ENCODE measurements around the gene WDR59.

WDR59 gene

DNA sequence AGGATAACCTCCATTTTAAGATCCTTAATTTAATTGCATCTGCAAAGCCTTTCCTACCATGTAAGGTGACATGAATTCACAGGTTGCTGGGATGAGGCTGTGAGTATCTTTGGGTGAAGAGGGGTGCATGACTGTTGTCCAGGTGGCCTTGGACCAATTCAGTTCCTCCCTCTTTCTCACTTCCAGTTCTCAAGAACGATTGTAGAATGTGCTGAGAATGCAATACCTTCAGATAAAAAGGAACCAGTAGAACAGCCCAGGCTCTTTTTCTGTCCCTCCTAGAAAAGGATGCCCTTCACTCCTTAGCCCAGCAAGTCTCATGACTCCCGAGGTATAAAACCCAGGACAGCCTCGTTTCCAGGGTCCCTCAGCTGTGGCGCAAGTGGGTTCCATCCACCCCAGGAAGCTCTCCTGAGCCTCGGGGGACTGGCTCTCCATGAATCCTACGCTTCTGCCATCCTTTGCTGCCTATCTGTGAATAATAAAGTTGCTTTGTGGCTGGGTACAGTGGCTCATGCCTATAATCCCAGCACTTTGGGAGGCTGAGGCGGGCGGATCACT lies 148.7 kb downstream of the WDR59 start:
- no peak for DNase-seq (ENCODE audit: low read depth)
- no peak overlapping the region for H3K4me3 ChIP-seq (ENCODE audit: control insufficient read depth, low read depth, low read length)
- TF ChIP-seq, protein P1, sequence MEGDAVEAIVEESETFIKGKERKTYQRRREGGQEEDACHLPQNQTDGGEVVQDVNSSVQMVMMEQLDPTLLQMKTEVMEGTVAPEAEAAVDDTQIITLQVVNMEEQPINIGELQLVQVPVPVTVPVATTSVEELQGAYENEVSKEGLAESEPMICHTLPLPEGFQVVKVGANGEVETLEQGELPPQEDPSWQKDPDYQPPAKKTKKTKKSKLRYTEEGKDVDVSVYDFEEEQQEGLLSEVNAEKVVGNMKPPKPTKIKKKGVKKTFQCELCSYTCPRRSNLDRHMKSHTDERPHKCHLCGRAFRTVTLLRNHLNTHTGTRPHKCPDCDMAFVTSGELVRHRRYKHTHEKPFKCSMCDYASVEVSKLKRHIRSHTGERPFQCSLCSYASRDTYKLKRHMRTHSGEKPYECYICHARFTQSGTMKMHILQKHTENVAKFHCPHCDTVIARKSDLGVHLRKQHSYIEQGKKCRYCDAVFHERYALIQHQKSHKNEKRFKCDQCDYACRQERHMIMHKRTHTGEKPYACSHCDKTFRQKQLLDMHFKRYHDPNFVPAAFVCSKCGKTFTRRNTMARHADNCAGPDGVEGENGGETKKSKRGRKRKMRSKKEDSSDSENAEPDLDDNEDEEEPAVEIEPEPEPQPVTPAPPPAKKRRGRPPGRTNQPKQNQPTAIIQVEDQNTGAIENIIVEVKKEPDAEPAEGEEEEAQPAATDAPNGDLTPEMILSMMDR (conservative IDR thresholded peaks at IDR 0.05; ENCODE audit: control insufficient read depth, insufficient read depth, low read depth, low read length), result no peak

DNA sequence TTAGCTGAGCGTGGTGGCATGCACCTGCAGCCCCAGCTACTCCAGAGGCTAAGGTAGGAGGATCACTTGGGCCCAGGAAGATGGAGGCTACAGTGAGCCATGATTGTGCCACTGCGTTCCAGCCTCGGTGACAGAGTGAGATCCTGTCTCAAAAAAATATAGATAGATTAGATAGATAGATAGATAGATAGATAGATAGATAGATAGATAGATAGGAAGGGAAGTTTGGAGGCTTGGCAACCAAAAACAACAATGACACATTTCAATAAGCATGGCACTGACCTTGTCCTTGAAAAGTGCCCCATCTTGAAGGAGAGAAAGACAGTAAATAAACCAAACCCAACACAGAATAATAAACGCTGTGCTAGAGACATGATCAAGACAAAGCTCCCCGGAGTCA lies 152.7 kb downstream of the WDR59 start:
- no peak overlapping the region for H3K4me3 ChIP-seq (ENCODE audit: control insufficient read depth, low read depth, low read length)
- TF ChIP-seq, protein P1 (conservative IDR thresholded peaks at IDR 0.05; ENCODE audit: control insufficient read depth, insufficient read depth, low read depth, low read length), result no peak
- no peak for DNase-seq (ENCODE audit: low read depth)

DNA sequence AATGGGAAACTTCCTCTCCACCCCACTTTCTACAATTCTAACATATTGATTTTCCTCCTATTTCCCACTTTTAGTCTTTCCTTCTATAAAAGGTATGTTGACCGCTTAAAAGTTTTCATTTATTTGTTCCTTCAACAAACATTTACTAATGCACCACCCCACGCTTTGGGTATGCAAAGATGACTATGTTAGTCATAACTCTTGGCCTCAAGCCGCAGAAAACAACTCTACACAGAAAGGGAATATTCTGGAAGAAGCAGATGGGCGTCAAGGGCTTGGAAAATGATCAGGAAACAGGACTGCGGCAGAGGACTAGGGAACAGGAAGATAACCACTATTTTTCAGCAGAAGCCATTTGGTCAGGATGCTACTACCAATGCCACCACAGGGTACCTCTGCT lies 153.5 kb downstream of the WDR59 start:
- DNase-seq (ENCODE audit: low read depth), result no peak
- TF ChIP-seq, protein P1 (conservative IDR thresholded peaks at IDR 0.05; ENCODE audit: control insufficient read depth, insufficient read depth, low read depth, low read length), result no peak
- H3K4me3 ChIP-seq (ENCODE audit: control insufficient read depth, low read depth, low read length), result no peak overlapping the region

DNA sequence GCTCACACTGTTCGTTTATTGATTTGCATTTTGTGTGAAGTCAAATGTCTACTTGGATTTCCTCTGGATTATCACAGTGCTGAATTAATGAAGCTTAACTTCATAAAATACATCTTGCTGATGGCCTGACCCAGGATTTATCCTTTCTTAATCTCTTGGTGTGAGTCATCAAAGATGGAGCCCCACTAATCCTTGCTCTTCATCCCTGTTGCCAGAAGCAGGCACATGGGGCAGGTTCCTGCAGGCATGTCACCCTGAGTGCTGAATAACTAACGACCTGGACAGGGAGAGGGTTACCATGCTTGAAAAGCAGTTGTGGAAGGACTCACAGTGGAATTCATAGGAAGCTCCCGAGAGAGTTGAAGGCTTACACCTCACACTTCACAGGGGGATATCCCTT lies 154.3 kb downstream of the WDR59 start:
- DNase-seq (ENCODE audit: low read depth), result no peak
- TF ChIP-seq, protein P1 (conservative IDR thresholded peaks at IDR 0.05; ENCODE audit: control insufficient read depth, insufficient read depth, low read depth, low read length), result no peak
- H3K4me3 ChIP-seq (ENCODE audit: control insufficient read depth, low read depth, low read length), result no peak overlapping the region

DNA sequence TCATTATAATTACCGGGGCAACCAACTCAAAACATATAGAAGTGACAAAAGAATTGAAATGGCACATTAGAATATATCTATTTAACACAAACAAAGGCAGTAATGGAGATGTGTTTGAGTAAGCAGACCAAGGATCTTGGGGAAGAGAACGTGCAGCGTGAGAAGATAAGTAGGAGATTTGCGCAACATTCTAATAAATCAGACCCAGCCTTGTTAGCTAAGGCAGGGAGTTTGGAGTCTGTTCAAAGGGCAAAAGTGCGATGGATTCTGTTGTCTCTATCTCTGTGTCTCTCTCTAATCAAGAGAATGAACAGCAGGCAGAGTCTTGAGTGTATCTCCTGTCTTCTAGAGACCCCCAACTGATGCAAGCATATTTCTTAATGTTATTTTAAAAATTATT lies 155.3 kb downstream of the WDR59 start:
- TF ChIP-seq, protein P1 (conservative IDR thresholded peaks at IDR 0.05; ENCODE audit: control insufficient read depth, insufficient read depth, low read depth, low read length), result no peak
- no peak for DNase-seq (ENCODE audit: low read depth)
- H3K4me3 ChIP-seq (ENCODE audit: control insufficient read depth, low read depth, low read length), result no peak overlapping the region

DNA sequence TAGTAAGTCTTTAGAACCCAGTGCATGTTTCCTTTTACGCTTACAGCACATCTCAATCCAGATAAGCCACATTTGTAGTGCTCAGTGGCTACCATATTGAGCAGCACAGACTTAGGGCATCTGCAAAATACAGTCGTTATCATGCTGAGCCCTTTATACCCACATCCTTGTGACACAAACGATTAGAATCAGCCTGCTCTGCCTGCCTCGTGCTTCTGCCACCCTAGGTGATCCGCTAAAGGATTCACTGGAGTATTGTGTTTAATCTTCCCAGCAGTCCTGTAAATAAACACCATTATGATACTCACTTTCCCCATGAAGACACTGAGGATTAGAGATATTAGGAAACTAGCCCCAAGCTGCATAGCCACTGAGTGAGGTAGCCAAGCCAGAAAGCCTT lies 159.0 kb downstream of the WDR59 start:
- no peak overlapping the region for H3K4me3 ChIP-seq (ENCODE audit: control insufficient read depth, low read depth, low read length)
- no peak for DNase-seq (ENCODE audit: low read depth)
- TF ChIP-seq, protein P1 (conservative IDR thresholded peaks at IDR 0.05; ENCODE audit: control insufficient read depth, insufficient read depth, low read depth, low read length), result no peak

DNA sequence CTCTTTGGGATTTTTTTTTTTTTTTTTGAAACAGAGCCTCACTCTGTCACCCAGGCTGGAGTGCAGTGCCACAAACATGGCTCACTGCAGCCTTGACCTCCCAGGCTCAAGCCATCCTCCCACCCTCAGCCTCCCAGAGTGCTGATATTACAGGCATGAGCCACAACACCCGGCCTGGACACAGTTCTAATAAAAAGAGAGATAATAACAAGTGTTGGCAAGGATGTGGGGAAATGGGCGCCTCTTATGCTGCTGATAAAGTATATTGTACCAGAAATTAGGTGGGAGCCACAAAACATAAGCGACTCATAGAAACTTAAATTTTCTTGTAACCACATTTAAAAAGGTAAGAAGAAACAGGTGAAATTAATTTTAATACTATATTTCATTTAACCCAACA lies 159.9 kb downstream of the WDR59 start:
- no peak overlapping the region for H3K4me3 ChIP-seq (ENCODE audit: control insufficient read depth, low read depth, low read length)
- no peak for DNase-seq (ENCODE audit: low read depth)
- TF ChIP-seq, protein P1 (conservative IDR thresholded peaks at IDR 0.05; ENCODE audit: control insufficient read depth, insufficient read depth, low read depth, low read length), result no peak
